Ovary (tissue), 9 donors: Measurements from ENCODE around the gene STXBP2. TPM values are rescaled to one million over a fixed set of nuclear protein-coding genes. Genes with fewer than 3 reads are reported as not detected.
A peak's percentile ranks its signal among the peaks of the same experiment; 100 is the strongest.

Source experiments
- DNase-seq, 5 donors: peaks; one replicate each; pipeline ENCODE4 v3.0.0-alpha.2; 2019 to 2020
- H3K27ac ChIP-seq, 2 donors: fragments of 200-600 bp; one replicate each; pipeline versions ENCODE4 v1.5.1 to v1.8.0; 2019 to 2022
- H3K27me3 ChIP-seq: fragments of 200-600 bp; one replicate; pipeline ENCODE4 v1.8.0; 2022
- H3K36me3 ChIP-seq: fragments of 200-600 bp; sonication (generic); one replicate; pipeline ENCODE4 v1.5.1; 2019
- H3K4me1 ChIP-seq: one replicate; pipeline ENCODE4 v1.8.1; 2013; ENCODE audit warnings: mild to moderate bottlenecking, moderate library complexity; ENCODE audit not compliant: insufficient read depth
- H3K4me3 ChIP-seq: fragments of 200-600 bp; sonication (generic); one replicate; pipeline ENCODE4 v1.5.1; 2017
- H3K9me3 ChIP-seq, 2 donors: fragments of 200-600 bp in 1 of 2; sonication (generic) in 1 of 2; one replicate each; pipeline versions ENCODE4 v1.5.1 to v1.8.1; 2013 to 2019; ENCODE audit warnings: mild to moderate bottlenecking in 1 of 2, moderate library complexity in 1 of 2
- EP300 ChIP-seq: sonication (generic); formaldehyde crosslinking; IDR thresholded peaks from one replicate; pipeline ENCODE4 v1.6.1; 2017; ENCODE audit warnings: antibody characterized with exemption
- POLR2A ChIP-seq: fragments of 450-650 bp; IDR thresholded peaks from one replicate; pipeline ENCODE4 v1.6.1; 2017; ENCODE audit warnings: antibody characterized with exemption, mild to moderate bottlenecking, moderate library complexity
- WGBS, 3 donors: extraction: QIAGEN DNeasy Blood & Tissue Kit in 1 of 3; methylation state at CpG; one replicate each; pipeline versions ENCODE4 v1.1.5 to v1.1.7; 2013 to 2017; 5-methylcytosine and 5-hydroxymethylcytosine counted together
- intact Hi-C, 4 donors: fragments of 100-400 bp; cut with DNase I; formaldehyde crosslinking; loops; one replicate each; pipeline versions ENCODE4 v1.11.0 to v1.15.1; 2022 to 2023
- polyA plus RNA-seq, 2 donors: library from polyadenylated mRNA; stranded (reverse); fragments of 200-250 nt in 1 of 2; fragments of 350-450 nt in 1 of 2; fragmentation: Illumina TruSeq in 1 of 2; extraction: RNeasy Lipid Tissue Mini Kit (QIAGEN cat#74804) in 1 of 2; gene quantifications; one replicate each; pipeline ENCODE4 v1.2.3, GENCODE V29; 2013 to 2014
- total RNA-seq, 7 donors: library from RNA; depleted of rRNA in 2 of 7; stranded (reverse); fragments of >200 nt in 2 of 7; fragmentation: NEBNext Ultra II Directional in 3 of 7; extraction: Animal tissue kit (Norgen Biotek cat#: 25700) in 3 of 7; gene quantifications; one replicate each; pipeline versions ENCODE4 v1.1.0 to v1.2.4, GENCODE V29; 2016 to 2023
- TF ChIP-seq, protein P1 (sequence below), 3 donors: fragments of 450-650 bp in 2 of 3; fragments of 200-600 bp in 1 of 3; IDR thresholded peaks; one replicate each; pipeline versions ENCODE4 v1.5.1 to v1.8.0; 2016 to 2022; ENCODE audit warnings: antibody characterized with exemption in 3 of 3, mild to moderate bottlenecking in 1 of 3
- donor health status: DM: no; HTN: no; CAD: no; lungs with moderate emphysema.
- donor health status: DM: no; HTN: no; CAD: no.
- donor health status: Bipolar disorder and iron deficiency.
- donor health status: DM: yes; HTN: yes; CAD: no.
- donor health status: DM: no; HTN: no; CAD: no.
- donor health status: DM: yes; HTN: yes; CAD: no.

The STXBP2 gene
- total and polyA plus RNA-seq, 9 donors: 4.9 to 35.6 (median 11.4) TPM

DNA sequence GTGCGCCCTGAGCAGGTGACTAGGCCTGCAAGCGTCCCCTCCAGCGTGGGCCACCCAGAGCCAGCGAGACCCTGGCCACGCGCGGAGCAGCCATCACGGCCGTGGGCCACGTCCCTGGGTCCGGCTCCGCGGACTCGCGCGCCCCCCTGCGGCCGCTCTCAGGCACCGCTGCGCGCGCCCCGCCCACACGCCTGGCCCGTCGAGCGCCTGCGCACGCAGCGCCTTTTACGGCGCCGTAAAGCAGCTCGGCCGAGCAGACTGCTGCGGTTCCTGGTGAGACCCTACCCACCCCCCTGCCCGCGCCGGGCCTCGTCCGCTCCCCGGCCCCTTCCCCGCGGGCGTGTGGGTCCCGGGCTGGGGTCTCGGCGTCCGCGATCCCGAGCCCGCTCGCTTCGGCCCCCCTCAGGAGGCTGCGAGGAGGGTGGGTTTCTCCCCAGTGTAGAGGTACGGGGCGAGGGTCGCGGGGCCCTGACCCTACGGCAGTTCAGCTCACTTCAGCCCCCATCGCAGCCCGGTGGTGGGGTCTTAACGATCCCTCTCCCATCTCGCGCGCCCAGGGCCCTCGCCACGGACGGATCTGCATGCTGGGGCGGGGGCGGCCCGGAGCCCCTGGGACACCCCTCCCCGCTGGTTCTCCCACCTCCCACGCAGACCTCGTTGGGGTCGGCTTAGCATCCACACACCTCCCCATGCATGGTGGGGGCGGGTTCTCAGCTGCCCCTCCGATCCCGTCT lies 43.9 kb downstream of the STXBP2 start, which contains the start of gene TRAPPC5:
TSS of gene TRAPPC5 (plus strand) at position 228 of the 734 bp plus-strand sequence. CDS start 1,421 bp downstream, outside the sequence.
- DNase-seq: peak; percentile 81 to 94 (median 89)
- Histone ChIP-seq H3K4me1 (peaks cover 10% of the 10 kb centered on the region), H3K9me3 (no peaks in the 10 kb centered on the region), H3K27me3 (no peaks in the 10 kb centered on the region), H3K27ac (peak within 1 kb of the TSS in 1 of 2 donors; percentile 71), H3K4me3 (peak within 1 kb of the TSS; percentile 100), H3K36me3 (no peaks in the 10 kb centered on the region)
- TF ChIP-seq EP300: no peak
- TF ChIP-seq, protein P1, sequence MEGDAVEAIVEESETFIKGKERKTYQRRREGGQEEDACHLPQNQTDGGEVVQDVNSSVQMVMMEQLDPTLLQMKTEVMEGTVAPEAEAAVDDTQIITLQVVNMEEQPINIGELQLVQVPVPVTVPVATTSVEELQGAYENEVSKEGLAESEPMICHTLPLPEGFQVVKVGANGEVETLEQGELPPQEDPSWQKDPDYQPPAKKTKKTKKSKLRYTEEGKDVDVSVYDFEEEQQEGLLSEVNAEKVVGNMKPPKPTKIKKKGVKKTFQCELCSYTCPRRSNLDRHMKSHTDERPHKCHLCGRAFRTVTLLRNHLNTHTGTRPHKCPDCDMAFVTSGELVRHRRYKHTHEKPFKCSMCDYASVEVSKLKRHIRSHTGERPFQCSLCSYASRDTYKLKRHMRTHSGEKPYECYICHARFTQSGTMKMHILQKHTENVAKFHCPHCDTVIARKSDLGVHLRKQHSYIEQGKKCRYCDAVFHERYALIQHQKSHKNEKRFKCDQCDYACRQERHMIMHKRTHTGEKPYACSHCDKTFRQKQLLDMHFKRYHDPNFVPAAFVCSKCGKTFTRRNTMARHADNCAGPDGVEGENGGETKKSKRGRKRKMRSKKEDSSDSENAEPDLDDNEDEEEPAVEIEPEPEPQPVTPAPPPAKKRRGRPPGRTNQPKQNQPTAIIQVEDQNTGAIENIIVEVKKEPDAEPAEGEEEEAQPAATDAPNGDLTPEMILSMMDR (IDR thresholded peaks at IDR 0.05): peak; percentile 90 to 99 (median 95)
- TF ChIP-seq POLR2A: peak; percentile 33
- WGBS, 3 donors: 0 to 1% (median 0%) methylated on average over 70 to 79 of the region's 79 CpGs
- intact Hi-C loops: no loop called here

GRCh38 chr19:7681340-7682174 lies 44.6 kb downstream of the STXBP2 start:
- H3K36me3 ChIP-seq: no peaks in the 10 kb centered on the region
- no peaks in the 10 kb centered on the region for H3K27me3 ChIP-seq
- no peak for TF ChIP-seq EP300
- peak; percentile 9 for TF ChIP-seq POLR2A
- TF ChIP-seq, protein P1 (IDR thresholded peaks at IDR 0.05): peak in 1 of 3 donors; percentile 35
- H3K27ac ChIP-seq: peak overlapping the region in 1 of 2 donors; percentile 71
- intact Hi-C loops: no loop called here
- H3K9me3 ChIP-seq: no peaks in the 10 kb centered on the region
- peak; percentile 50 to 74 (median 67) for DNase-seq
- peak overlapping the region; percentile 100 for H3K4me3 ChIP-seq
- peaks cover 10% of the 10 kb centered on the region for H3K4me1 ChIP-seq
- 2 to 3% (median 2%) methylated on average over 43 of the region's 43 CpGs for WGBS, 3 donors

- no peaks in the 10 kb centered on the region for H3K27me3 ChIP-seq
- peak in 3 of 5 donors; percentile 25 to 46 (median 38) for DNase-seq
- WGBS, 3 donors: 66 to 75% (median 70%) methylated on average over 73 to 74 of the region's 74 CpGs
- H3K4me1 ChIP-seq: peaks cover 10% of the 10 kb centered on the region
- no peak overlapping the region for H3K27ac ChIP-seq
- no peaks in the 10 kb centered on the region for H3K9me3 ChIP-seq
- intact Hi-C loops: no loop called here
- no peaks in the 10 kb centered on the region for H3K36me3 ChIP-seq
- H3K4me3 ChIP-seq: peak overlapping the region; percentile 100
- TF ChIP-seq EP300: no peak
- no peak for TF ChIP-seq POLR2A
- TF ChIP-seq, protein P1 (IDR thresholded peaks at IDR 0.05): no peak
These were observed 45.4 kb downstream of the STXBP2 start for GRCh38 chr19:7682175-7682855.
